Measurements from ENCODE around the gene TRIM2.

GRCh38 chr4:153166716-153167501, 37.3 kb upstream of the TRIM2 start:
- TF ChIP-seq CTCF (IDR thresholded peaks at IDR 0.05) (no peak), POLR2A (IDR thresholded peaks at IDR 0.05) (no peak)

Measured in adrenal gland (tissue), 5 donors.